K562 (cell line): ENCODE results near the gene PRM1. TPM values are rescaled to one million over a fixed set of nuclear protein-coding genes. Genes with fewer than 3 reads are reported as not detected.

ENCODE experiments used
- C11orf30 ChIP-seq: fragments of 450-650 bp; IDR thresholded peaks from 2 replicates; pipeline ENCODE4 v1.6.1; 2016; ENCODE audit warnings: low read depth, mild to moderate bottlenecking
- DDX20 ChIP-seq: fragments of 450-650 bp; IDR thresholded peaks from 2 replicates; pipeline ENCODE4 v1.6.1; 2016; ENCODE audit warnings: missing genetic modification characterization, low read depth, mild to moderate bottlenecking, missing compliant biosample characterization, moderate library complexity
- ELK1 ChIP-seq: sonication (generic); formaldehyde crosslinking; IDR thresholded peaks from 2 replicates; pipeline ENCODE4 v1.8.1; 2022; ENCODE audit warnings: missing genetic modification reagents
- EZH2 ChIP-seq: IDR thresholded peaks from 2 replicates; pipeline ENCODE4 v1.6.1; 2012; ENCODE audit warnings: low read depth, mild to moderate bottlenecking, inconsistent platforms, low read length, borderline replicate concordance
- FOXO4 ChIP-seq: fragments of 450-650 bp; formaldehyde crosslinking; IDR thresholded peaks from 2 replicates; pipeline ENCODE4 v1.4.0; 2020; ENCODE audit warnings: mild to moderate bottlenecking, moderate library complexity
- GTF2A2 ChIP-seq: IDR thresholded peaks from 2 replicates; pipeline ENCODE4 v1.6.1; 2016; ENCODE audit warnings: mild to moderate bottlenecking, missing genetic modification characterization, missing compliant biosample characterization
- HDAC6 ChIP-seq: IDR thresholded peaks from 2 replicates; pipeline ENCODE4 v1.6.1; 2012; ENCODE audit warnings: low read depth, mild to moderate bottlenecking, control low read depth, inconsistent platforms, low read length, moderate library complexity
- HMG20B ChIP-seq: fragments of 250-450 bp; sonication (Bioruptor Pico); IDR thresholded peaks from 2 replicates; pipeline ENCODE4 v1.5.0; 2021; ENCODE audit warnings: mild to moderate bottlenecking
- MITF ChIP-seq: IDR thresholded peaks from 2 replicates; pipeline ENCODE4 v1.6.1; 2014; ENCODE audit warnings: antibody characterized with exemption
- NRF1 ChIP-seq, 2 experiments: fragments of 450-650 bp; IDR thresholded peaks in 1 of 2; conservative IDR thresholded peaks in 1 of 2; 2 replicates each; pipeline ENCODE4 v1.6.1; 2014; ENCODE audit warnings: mild to moderate bottlenecking in 2 of 2
- PML ChIP-seq: IDR thresholded peaks from 2 replicates; pipeline ENCODE4 v1.6.1; 2012; ENCODE audit warnings: low read length, inconsistent platforms
- REST ChIP-seq, 2 experiments: fragments of 450-650 bp; formaldehyde crosslinking in 1 of 2; IDR thresholded peaks; 2 replicates each; pipeline versions ENCODE4 v1.4.0 to v1.6.1; 2014 to 2020; ENCODE audit warnings: mild to moderate bottlenecking in 2 of 2, borderline replicate concordance in 1 of 2, low read depth in 1 of 2
- SMARCA4 ChIP-seq: fragments of 450-650 bp; IDR thresholded peaks from 2 replicates; pipeline ENCODE4 v1.6.1; 2016
- TFAM ChIP-seq: fragments of 250-450 bp; sonication (Bioruptor Pico); conservative IDR thresholded peaks from 2 replicates; pipeline ENCODE4 v1.5.0; 2021; ENCODE audit warnings: mild to moderate bottlenecking, moderate library complexity
- polyA plus RNA-seq, 8 experiments: library from polyadenylated mRNA; depleted of rRNA in 4 of 8; stranded (reverse) in 5 of 8; unstranded in 3 of 8; fragments of >200 nt; fragmentation: Nextera tagmentation in 2 of 8; fragmentation: Illumina TruSeq in 1 of 8; extraction: Ambion mirVana in 2 of 8; extraction: Trizol in 1 of 8; gene quantifications; 2 replicates each; pipeline versions ENCODE4 v1.2.1 to v1.2.3, GENCODE V29; 2011 to 2014; ENCODE audit warnings: inconsistent platforms in 1 of 8, missing spikeins in 1 of 8
- total RNA-seq, 7 experiments: library from RNA; depleted of rRNA in 6 of 7; stranded (reverse); fragments of >200 nt in 6 of 7; fragmentation: Illumina TruSeq in 2 of 7; extraction: Trizol in 2 of 7; gene quantifications; 2 replicates each; pipeline versions ENCODE4 v1.2.1 to v1.2.3, GENCODE V29; 2011 to 2021; ENCODE audit warnings: low replicate concordance in 1 of 7

PRM1 gene
- total and polyA plus RNA-seq, 9 of the 15 experiments (the other 6 are each of a cell fraction or from before 2014, with no cell fraction given) = not detected

- TF ChIP-seq NRF1 (conservative IDR thresholded peaks at IDR 0.05 in 1 of 2, IDR thresholded peaks at IDR 0.05 in 1 of 2) = peak; percentile 67 to 72; a peak in 3 of 4 replicates
- no peak for TF ChIP-seq MITF
- TF ChIP-seq SMARCA4 = no peak
- TF ChIP-seq HMG20B (CRISPR knock-in tag) = no peak
- TF ChIP-seq TFAM (CRISPR knock-in tag) = no peak
- TF ChIP-seq C11orf30 = no peak
- TF ChIP-seq FOXO4 (CRISPR knock-in tag) = no peak
- TF ChIP-seq REST (IDR thresholded peaks at IDR 0.05; ENCODE audit: borderline replicate concordance) = 0 out of 2 replicates have a peak, but pooled peaks have one; percentile 5
- TF ChIP-seq REST (CRISPR knock-in tag; IDR thresholded peaks at IDR 0.05; ENCODE audit: low read depth) = no peak
- no peak for TF ChIP-seq EZH2
- no peak for TF ChIP-seq GTF2A2 (tag)
- TF ChIP-seq HDAC6 = no peak
- TF ChIP-seq DDX20 = no peak
- peak; percentile 77; the same call in 1 of the 2 replicates for TF ChIP-seq ELK1
- TF ChIP-seq PML = no peak
Observed at GRCh38 chr16:11254913-11255736, 26.0 kb downstream of the PRM1 start (continued).
